IMR-90 (cell line): Measurements from ENCODE around the gene OR51E1.

ENCODE experiments used
- CHD1 ChIP-seq: IDR thresholded peaks from 2 replicates; pipeline ENCODE4 v1.6.1; 2012; ENCODE audit warnings: low read depth, low read length, improper control_type of control experiment
- RCOR1 ChIP-seq: IDR thresholded peaks from 2 replicates; pipeline ENCODE4 v1.6.1; 2012; ENCODE audit warnings: mild to moderate bottlenecking, low read length, improper control_type of control experiment; ENCODE audit not compliant: insufficient replicate concordance
- RFX5 ChIP-seq: IDR thresholded peaks from 2 replicates; pipeline ENCODE4 v1.8.0; 2012; ENCODE audit warnings: low read depth, mild to moderate bottlenecking, low read length, moderate library complexity
- TF ChIP-seq, protein P1 (sequence below): conservative IDR thresholded peaks from 2 replicates; pipeline ENCODE4 v1.5.1; 2012; ENCODE audit warnings: mild to moderate bottlenecking, low read depth, low read length, improper control_type of control experiment
- TF ChIP-seq, protein P2 (sequence below): fragments of 150-350 bp; IDR thresholded peaks from 2 replicates; pipeline ENCODE4 v1.6.1; 2017; ENCODE audit warnings: mild to moderate bottlenecking, antibody characterized with exemption, low read length, low read depth

DNA sequence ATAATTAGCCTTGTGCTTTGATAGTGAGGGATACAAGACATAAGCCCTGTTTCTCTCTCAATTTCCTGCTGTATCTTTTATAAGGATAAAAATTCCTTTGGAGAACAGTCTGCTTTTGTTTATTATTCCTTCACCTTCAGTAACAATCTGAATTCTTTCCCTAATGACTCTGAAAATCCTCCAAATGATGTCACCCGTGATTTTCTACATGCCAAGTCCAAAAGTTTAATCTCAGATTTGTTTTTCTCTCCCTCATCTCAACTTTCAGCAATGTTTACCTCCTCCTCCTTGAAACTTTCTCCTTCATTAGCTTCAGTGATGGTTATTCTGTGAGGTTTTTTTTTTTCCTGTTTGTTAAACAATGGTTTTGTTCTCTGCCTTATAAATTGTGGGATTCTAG is 51.7 kb downstream of the OR51E1 start:
- TF ChIP-seq, protein P1, sequence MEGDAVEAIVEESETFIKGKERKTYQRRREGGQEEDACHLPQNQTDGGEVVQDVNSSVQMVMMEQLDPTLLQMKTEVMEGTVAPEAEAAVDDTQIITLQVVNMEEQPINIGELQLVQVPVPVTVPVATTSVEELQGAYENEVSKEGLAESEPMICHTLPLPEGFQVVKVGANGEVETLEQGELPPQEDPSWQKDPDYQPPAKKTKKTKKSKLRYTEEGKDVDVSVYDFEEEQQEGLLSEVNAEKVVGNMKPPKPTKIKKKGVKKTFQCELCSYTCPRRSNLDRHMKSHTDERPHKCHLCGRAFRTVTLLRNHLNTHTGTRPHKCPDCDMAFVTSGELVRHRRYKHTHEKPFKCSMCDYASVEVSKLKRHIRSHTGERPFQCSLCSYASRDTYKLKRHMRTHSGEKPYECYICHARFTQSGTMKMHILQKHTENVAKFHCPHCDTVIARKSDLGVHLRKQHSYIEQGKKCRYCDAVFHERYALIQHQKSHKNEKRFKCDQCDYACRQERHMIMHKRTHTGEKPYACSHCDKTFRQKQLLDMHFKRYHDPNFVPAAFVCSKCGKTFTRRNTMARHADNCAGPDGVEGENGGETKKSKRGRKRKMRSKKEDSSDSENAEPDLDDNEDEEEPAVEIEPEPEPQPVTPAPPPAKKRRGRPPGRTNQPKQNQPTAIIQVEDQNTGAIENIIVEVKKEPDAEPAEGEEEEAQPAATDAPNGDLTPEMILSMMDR: no peak
- TF ChIP-seq, protein P2, sequence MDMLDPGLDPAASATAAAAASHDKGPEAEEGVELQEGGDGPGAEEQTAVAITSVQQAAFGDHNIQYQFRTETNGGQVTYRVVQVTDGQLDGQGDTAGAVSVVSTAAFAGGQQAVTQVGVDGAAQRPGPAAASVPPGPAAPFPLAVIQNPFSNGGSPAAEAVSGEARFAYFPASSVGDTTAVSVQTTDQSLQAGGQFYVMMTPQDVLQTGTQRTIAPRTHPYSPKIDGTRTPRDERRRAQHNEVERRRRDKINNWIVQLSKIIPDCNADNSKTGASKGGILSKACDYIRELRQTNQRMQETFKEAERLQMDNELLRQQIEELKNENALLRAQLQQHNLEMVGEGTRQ: no peak
- no peak for TF ChIP-seq CHD1
- no peak for TF ChIP-seq RFX5
- no peak for TF ChIP-seq RCOR1
